Measurements from ENCODE around the gene NLGN1.

GRCh38 chr3:174325834-174326700 is 928.5 kb downstream of the NLGN1 start:
- no peak for TF ChIP-seq POLR2A (IDR thresholded peaks at IDR 0.05; ENCODE audit: low read depth, low read length)
- TF ChIP-seq TAF1 (IDR thresholded peaks at IDR 0.05; ENCODE audit: borderline replicate concordance, low read depth, low read length), result no peak

All from GM12892 (cell line).